PFSK-1 (cell line): ENCODE results near the gene DEFB116.

Experiments
- POLR2AphosphoS5 ChIP-seq: IDR thresholded peaks from 2 replicates; pipeline ENCODE4 v1.6.1; 2012; ENCODE audit warnings: low read depth, mild to moderate bottlenecking, control low read depth, low read length, moderate library complexity
- SIN3A ChIP-seq: IDR thresholded peaks from 2 replicates; pipeline ENCODE4 v1.6.1; 2012; ENCODE audit warnings: mild to moderate bottlenecking, low read length, moderate library complexity, borderline replicate concordance; ENCODE audit not compliant: insufficient read depth
- TAF1 ChIP-seq: IDR thresholded peaks from 2 replicates; pipeline ENCODE4 v1.6.1; 2012; ENCODE audit warnings: low read length, control low read depth, borderline replicate concordance; ENCODE audit not compliant: insufficient read depth
- TF ChIP-seq, protein P1 (sequence below), 2 experiments: IDR thresholded peaks; 2 replicates each; pipeline versions ENCODE4 v1.6.1 to v1.8.0; 2011 to 2012; ENCODE audit warnings: low read depth in 2 of 2, low read length in 2 of 2, control low read depth in 1 of 2, inconsistent platforms in 1 of 2, mild to moderate bottlenecking in 1 of 2, moderate library complexity in 1 of 2; ENCODE audit not compliant: insufficient read depth in 1 of 2

DNA sequence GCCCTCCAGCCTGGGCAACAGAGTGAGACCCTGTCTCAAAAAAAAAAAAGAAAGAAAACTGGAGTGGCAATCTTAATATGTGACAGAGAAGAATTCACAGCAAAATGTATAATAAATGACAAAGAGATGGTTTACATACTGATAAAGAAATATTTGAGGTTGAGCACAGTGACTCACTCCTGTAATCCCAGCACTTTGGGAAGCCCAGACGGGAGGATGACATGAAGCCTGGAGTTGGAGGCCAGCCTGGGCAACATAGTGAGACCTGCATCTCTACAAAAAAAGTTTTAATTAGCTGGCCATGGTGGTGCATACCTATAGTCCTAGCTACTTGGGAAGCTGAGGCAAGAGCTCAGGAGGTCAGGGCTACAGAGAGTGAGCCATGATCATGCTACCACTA is 47.6 kb upstream of the DEFB116 start:
- TF ChIP-seq SIN3A (no peak), POLR2AphosphoS5 (no peak), TAF1 (no peak)
- TF ChIP-seq, protein P1, sequence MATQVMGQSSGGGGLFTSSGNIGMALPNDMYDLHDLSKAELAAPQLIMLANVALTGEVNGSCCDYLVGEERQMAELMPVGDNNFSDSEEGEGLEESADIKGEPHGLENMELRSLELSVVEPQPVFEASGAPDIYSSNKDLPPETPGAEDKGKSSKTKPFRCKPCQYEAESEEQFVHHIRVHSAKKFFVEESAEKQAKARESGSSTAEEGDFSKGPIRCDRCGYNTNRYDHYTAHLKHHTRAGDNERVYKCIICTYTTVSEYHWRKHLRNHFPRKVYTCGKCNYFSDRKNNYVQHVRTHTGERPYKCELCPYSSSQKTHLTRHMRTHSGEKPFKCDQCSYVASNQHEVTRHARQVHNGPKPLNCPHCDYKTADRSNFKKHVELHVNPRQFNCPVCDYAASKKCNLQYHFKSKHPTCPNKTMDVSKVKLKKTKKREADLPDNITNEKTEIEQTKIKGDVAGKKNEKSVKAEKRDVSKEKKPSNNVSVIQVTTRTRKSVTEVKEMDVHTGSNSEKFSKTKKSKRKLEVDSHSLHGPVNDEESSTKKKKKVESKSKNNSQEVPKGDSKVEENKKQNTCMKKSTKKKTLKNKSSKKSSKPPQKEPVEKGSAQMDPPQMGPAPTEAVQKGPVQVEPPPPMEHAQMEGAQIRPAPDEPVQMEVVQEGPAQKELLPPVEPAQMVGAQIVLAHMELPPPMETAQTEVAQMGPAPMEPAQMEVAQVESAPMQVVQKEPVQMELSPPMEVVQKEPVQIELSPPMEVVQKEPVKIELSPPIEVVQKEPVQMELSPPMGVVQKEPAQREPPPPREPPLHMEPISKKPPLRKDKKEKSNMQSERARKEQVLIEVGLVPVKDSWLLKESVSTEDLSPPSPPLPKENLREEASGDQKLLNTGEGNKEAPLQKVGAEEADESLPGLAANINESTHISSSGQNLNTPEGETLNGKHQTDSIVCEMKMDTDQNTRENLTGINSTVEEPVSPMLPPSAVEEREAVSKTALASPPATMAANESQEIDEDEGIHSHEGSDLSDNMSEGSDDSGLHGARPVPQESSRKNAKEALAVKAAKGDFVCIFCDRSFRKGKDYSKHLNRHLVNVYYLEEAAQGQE (IDR thresholded peaks at IDR 0.05; ENCODE audit: insufficient read depth in 1 of 2, low read depth in 2 of 2, low read length in 2 of 2) = no peak
